Stromal cell of bone marrow (primary cell): ENCODE data around the gene ANGPTL1.
"Not testable (repeated sequence)": the region's sequence is repeated elsewhere in the genome, so short reads cannot be mapped to it uniquely, and the experiment has no call there.

ENCODE experiments used
- DNase-seq: peaks from one replicate; pipeline ENCODE4 v3.0.0-alpha.2; 2012; ENCODE audit warnings: low read depth

ANGPTL1 gene

DNA sequence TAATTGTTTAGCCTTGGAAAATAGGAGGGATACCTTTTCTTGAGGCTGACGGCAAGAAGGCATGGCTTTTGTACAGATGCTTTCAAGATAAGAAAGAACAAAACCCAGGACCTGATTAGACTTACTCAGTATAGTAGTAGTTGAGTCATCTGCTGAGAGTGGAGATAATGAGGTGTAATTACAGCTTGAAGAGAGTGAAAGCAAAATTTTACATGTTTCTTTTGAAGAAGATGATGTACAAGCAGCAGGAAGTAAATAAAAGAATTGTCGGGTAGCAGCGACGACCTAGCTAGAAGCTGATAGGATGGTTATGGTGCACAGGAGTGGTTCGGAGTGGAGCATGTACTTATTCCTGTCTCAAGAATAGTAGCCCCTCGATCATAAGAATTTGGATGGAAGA is 6.6 kb downstream of the ANGPTL1 start:
- no peak for DNase-seq

DNA sequence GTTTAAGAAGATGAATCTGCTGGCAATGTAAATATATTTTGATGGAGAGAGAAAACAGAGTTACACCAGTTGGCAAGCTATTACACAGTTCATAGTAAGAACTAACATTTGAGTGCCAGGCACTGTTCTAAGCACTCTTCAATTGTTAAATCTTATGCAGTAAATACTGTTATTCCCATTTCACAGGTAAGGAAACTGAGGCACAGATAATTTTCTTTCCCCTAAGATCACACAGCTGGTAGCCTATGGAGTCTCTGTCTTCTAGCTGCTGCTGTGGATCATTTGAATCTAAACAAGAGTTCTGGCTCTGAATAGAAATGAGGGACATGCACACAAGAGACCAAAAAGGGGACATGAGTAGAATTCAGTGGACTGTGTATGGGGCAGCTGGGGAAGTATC is 8.0 kb downstream of the ANGPTL1 start:
- DNase-seq, result no peak

GRCh38 chr1:178862416-178862815 is 8.5 kb downstream of the ANGPTL1 start:
- DNase-seq, result no peak

DNA sequence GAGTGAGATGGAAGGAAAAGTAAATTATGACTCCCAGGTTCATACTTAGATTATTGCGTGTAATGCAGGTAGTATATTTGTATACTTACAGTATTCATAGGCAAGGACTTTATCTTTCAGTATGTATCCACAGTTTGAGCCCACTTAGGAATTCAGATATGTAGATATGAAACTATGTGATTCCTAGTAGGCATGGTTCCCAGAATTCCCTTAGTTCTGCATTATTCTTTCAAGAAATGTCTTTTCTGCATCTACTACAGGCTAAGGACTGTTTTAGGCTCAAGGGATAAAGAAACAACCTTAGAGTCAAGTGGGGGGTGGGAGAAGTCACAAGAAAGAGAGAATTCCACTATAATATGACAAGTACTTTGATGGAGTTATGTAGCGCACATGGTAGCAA is 13.8 kb downstream of the ANGPTL1 start:
- no peak for DNase-seq

GRCh38 chr1:178849918-178850317 is 21.0 kb downstream of the ANGPTL1 start:
- DNase-seq, result no peak

DNA sequence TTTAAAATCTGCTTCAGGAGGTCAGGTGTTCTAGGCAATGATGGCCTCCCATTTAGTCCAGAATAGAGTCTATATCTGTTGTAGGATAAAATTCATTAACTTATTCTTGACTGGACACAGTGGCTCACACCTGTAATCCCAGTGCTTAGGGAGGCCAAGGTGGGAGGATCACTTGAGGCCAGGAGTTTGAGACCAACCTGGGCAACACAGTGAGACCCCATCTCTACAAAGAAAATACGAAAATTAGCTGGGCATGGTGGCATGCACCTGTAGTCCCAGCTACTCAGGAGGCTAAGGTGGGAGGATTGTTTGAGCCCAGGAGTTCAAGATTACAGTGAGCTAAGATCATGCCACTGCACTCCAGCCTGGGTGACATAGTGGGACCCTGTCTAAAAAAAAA is 23.0 kb downstream of the ANGPTL1 start:
- not testable (repeated sequence) for DNase-seq

- DNase-seq, result no peak
Measured at GRCh38 chr1:178847396-178847849, 23.5 kb downstream of the ANGPTL1 start.

DNA sequence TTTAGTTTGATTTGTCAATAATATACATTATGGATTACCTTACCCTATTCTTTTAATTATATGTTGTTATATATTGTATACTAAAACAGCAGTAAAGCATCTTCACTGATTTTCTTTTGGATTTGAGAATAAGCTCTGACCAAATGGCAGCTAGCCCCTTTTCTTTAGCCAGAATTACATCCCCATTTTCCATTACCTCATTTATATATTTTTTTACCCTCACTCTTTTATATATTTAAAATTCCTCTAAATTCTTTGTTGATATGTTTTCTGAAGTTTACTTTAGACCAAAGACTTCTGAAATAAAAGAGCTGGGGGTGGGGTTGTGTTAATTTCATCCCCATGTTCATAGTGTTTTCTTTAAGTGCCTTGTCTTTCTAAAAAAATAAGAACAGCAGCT is 24.6 kb downstream of the ANGPTL1 start:
- DNase-seq, result no peak

DNA sequence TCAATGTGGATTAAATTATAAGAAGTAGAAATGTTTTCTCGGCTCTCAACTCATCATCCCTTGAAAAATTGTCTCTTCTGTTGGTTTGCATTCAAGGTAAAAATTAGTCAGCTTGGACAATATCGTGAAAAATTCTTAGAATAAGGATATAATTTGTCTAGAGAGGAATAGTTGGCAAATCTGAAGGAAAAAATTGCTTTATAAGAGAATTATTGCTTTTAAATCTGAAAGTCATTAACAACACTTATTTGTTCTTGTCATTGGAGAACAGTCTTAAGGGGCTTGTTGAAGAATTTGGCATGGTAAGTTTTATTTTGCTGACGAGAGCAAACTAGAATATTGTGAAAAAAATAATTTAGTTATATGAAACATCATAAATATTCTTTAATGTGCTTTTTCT is 26.4 kb downstream of the ANGPTL1 start:
- no peak for DNase-seq

- DNase-seq, result no peak
Measured at GRCh38 chr1:178825167-178825566, 45.7 kb downstream of the ANGPTL1 start.

DNA sequence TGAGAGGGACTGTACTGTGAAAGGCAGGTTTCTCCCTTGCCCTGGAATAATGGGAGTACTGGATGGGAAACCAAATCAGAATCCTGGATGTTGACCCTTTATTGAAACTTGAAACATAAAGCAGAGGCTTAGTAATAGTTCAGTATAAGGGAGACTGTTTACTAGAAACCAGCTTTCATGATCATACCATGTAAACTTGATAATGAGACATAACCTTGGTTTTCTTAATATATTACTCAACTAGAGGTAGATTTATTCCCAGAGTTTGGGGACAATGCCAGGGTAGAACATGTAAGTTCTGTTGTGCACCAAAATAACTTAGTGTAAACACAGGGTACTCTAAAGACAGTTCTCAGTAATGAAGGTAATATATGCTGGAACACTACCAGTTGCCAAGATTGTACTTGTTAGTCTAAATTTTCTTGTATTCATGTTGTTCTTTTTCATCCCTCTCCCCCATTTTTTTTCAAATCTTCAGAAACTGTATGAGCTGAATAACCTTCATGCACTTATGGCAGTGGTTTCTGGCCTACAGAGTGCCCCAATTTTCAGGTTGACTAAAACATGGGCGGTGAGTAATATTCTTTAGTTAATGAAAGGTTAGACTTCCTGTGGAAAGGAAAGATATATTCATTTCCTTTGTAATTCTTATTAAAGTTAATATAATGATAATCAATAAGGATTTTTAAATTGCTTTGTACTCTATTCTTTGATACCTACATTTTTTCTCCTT is 49.6 kb downstream of the ANGPTL1 start:
- DNase-seq, result no peak

- DNase-seq, result no peak
Measured at GRCh38 chr1:178819123-178819522, 51.8 kb downstream of the ANGPTL1 start.

- DNase-seq, result peak; percentile 43
Measured at GRCh38 chr1:178818416-178818815, 52.5 kb downstream of the ANGPTL1 start.

GRCh38 chr1:178810585-178810984 is 60.3 kb downstream of the ANGPTL1 start:
- DNase-seq, result no peak

GRCh38 chr1:178808529-178808928 is 62.3 kb downstream of the ANGPTL1 start:
- no peak for DNase-seq

- DNase-seq, result no peak
Measured at GRCh38 chr1:178806665-178807300, 64.1 kb downstream of the ANGPTL1 start.

DNA sequence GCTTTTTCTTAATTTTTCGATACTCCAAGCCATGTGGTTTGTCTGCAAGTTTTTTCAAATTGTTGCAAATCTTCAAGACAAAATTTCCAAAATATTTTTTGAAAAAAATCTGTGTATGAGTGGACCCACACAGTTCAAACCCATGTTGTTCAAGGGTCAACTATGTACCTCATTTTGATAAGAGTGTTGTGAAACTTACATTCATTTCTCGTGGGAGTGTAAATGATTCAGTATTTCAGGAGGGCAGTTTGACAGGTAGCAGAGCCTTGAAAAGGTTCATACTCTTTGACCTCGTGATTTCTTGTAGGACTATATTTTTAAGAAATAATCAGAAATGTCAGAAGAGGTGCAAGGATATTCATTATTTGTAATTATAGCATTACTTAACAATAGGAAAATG is 68.0 kb downstream of the ANGPTL1 start:
- DNase-seq, result no peak
